Activated CD8-positive, alpha-beta T cell treated with anti-CD3 and anti-CD28 coated beads for 36 hours (primary cell): ENCODE data around the gene TJP3. TPM values are rescaled to one million over a fixed set of nuclear protein-coding genes. Genes with fewer than 3 reads are reported as not detected.

Experiments
- ATAC-seq: fragments of 200-7000 bp; cut with Tn5 transposase; one replicate; pipeline ENCODE4 v1.10.0; 2021; ENCODE audit warnings: mild to moderate bottlenecking, moderate library complexity
- CTCF ChIA-PET: fragments of 350-600 bp; sonication (Branson Sonifier 250); formaldehyde crosslinking; loops from one replicate; lab custom pipeline; 2021; ENCODE audit warnings: antibody characterized with exemption; lab: Charles Lee
- POLR2A ChIA-PET: fragments of 350-600 bp; sonication (Branson Sonifier 250); formaldehyde crosslinking; loops from one replicate; lab custom pipeline; 2021; ENCODE audit warnings: antibody characterized with exemption; lab: Charles Lee
- DNase-seq: peaks from one replicate; pipeline ENCODE4 v3.0.0-alpha.2; 2020
- H3K27ac Mint-ChIP-seq: one replicate; pipeline ENCODE4 v1.8.0; 2021; ENCODE audit warnings: mild to moderate bottlenecking, mixed read lengths
- H3K27me3 Mint-ChIP-seq: one replicate; pipeline ENCODE4 v1.8.0; 2021; ENCODE audit warnings: mixed read lengths
- H3K36me3 Mint-ChIP-seq: one replicate; pipeline ENCODE4 v1.8.0; 2021; ENCODE audit warnings: low read depth, mixed read lengths
- H3K4me1 Mint-ChIP-seq: one replicate; pipeline ENCODE4 v1.8.0; 2021; ENCODE audit warnings: low read depth, mixed read lengths
- H3K4me3 Mint-ChIP-seq: one replicate; pipeline ENCODE4 v1.8.0; 2021; ENCODE audit warnings: mild to moderate bottlenecking, moderate library complexity, mixed read lengths
- H3K9me3 Mint-ChIP-seq: one replicate; pipeline ENCODE4 v1.8.0; 2021; ENCODE audit warnings: mixed read lengths
- intact Hi-C: fragments of 100-400 bp; cut with micrococcal nuclease; formaldehyde crosslinking; loops from one replicate; pipeline ENCODE4 v1.10.0; 2022
- total RNA-seq, 2 experiments: library from RNA; stranded (reverse); gene quantifications; one replicate each; pipeline ENCODE4 v1.2.3, GENCODE V29; 2021
- TF ChIP-seq, protein P1 (sequence below): fragments of 200-600 bp; IDR thresholded peaks from one replicate; pipeline ENCODE4 v1.8.0; 2022; ENCODE audit warnings: antibody characterized with exemption, mild to moderate bottlenecking

Gene TJP3
- total RNA-seq, 2 experiments from 2014 or later = 0.69 to 2.4 TPM

DNA sequence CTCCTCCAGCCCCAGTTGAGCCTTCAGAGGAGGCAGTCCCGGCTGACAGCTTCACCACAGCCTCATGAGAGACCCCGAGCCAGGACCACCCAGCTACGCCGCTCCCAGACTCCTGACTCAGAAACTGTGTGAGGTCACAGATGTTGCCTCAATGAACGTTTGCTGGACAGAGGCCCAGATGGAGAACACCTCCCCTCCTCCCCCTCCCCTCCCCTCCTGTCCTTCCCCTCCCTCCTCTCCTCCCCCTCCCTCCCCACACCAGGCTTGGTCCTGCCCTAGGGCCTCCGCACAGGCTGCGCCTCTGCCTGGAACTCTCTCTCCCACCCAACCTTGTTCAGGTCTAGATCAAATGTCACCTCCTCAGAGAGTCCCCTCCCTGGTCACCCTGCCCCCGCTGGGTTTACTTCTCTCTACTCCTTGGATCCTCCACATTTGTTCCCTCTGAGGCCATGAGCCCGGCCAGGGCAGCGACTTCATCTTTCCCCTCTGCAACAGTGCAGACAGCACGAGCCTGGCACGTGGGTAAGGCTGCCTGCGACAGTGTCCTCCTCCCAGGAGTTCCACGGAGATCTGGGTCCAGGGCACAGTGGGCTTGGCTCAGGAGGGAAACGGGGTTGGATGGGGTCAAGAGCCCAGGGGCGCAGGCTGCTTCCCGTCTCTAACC lies 25.3 kb upstream of the TJP3 start:
- POLR2A ChIA-PET = no interaction called here
- ATAC-seq = no peak
- intact Hi-C loops = no loop called here
- Mint-ChIP-seq H3K4me1 (peaks cover 19% of the 10 kb centered on the region), H3K27ac (no peak overlapping the region), H3K9me3 (peaks cover 12% of the 10 kb centered on the region), H3K4me3 (no peak overlapping the region), H3K27me3 (no peaks in the 10 kb centered on the region), H3K36me3 (peaks cover 17% of the 10 kb centered on the region)
- DNase-seq = no peak
- TF ChIP-seq, protein P1, sequence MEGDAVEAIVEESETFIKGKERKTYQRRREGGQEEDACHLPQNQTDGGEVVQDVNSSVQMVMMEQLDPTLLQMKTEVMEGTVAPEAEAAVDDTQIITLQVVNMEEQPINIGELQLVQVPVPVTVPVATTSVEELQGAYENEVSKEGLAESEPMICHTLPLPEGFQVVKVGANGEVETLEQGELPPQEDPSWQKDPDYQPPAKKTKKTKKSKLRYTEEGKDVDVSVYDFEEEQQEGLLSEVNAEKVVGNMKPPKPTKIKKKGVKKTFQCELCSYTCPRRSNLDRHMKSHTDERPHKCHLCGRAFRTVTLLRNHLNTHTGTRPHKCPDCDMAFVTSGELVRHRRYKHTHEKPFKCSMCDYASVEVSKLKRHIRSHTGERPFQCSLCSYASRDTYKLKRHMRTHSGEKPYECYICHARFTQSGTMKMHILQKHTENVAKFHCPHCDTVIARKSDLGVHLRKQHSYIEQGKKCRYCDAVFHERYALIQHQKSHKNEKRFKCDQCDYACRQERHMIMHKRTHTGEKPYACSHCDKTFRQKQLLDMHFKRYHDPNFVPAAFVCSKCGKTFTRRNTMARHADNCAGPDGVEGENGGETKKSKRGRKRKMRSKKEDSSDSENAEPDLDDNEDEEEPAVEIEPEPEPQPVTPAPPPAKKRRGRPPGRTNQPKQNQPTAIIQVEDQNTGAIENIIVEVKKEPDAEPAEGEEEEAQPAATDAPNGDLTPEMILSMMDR = no peak
- CTCF ChIA-PET = no interaction called here

DNA sequence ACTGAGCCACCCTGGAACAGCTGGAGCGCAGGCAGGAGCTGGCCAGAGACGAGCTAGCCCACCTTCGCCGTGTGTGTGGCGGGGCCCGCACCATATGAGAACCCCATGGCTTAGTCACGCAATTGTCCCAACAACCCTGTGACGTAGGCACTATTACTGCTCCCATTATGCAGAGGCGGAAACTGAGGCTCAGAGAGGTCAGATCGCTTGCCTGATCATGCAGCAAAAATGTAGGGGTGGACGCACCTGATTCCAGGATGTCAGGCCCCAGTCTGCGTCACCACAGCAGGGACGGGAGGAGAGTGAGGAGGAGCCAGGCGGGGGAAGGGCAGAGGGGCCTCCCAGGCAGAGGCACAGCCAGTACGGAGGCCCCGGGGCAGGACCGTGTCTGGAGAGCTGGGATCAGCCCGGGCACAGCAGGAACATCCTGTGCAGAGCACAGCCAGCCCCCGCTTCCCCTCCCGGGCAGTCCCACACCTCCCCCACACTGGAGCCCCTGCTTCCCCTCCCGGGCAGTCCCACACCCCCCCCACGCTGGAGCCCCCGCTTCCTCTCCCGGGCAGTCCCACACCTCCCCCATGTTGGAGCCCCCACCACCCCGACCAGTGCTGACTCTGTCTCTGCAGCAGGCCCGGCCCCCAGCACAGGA lies 24.7 kb upstream of the TJP3 start:
- no peak overlapping the region for H3K27ac Mint-ChIP-seq
- ATAC-seq = no peak
- peaks cover 12% of the 10 kb centered on the region for H3K9me3 Mint-ChIP-seq
- TF ChIP-seq, protein P1 = no peak
- intact Hi-C loops = no loop called here
- CTCF ChIA-PET = no interaction called here
- H3K27me3 Mint-ChIP-seq = no peaks in the 10 kb centered on the region
- H3K4me3 Mint-ChIP-seq = no peak overlapping the region
- DNase-seq = no peak
- H3K36me3 Mint-ChIP-seq = peaks cover 17% of the 10 kb centered on the region
- POLR2A ChIA-PET = no interaction called here
- peaks cover 22% of the 10 kb centered on the region for H3K4me1 Mint-ChIP-seq

DNA sequence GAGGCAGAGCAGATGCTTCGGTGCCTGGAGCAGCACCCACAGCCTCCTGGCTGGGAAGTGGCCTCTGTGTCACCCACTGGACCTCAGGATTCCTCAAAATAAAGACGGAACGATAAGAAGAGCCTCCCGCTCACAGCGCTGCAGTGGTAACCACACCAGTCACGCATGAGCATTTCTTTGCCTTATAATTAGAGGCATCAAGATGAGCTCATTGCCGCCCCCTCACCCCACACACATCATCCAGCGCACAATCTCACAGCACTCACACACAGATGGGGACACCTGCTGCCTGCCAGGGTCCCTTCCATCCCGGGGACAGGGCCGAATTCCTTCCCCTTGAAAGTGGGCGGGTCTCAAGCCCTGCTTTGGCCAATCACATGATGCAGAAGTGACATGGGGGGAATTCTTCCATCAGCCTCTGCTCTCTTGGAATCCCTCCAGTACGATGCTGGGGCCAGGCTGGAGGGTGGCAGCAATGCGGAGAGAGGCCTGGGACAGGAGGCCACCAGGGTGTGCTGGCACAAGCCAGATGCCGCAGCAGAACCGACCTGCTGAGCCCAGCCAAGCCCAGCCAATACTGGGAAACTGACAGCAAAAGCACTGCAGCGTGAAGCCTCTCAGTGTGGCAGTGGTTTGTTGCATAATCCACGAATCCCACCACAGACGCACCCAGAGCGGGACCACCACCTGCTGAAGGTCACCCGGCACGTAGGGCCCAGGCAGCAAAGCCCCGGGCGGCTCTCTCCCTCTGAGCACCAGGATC lies 23.9 kb upstream of the TJP3 start:
- TF ChIP-seq, protein P1 = no peak
- intact Hi-C loops = no loop called here
- Mint-ChIP-seq H3K27ac (no peak overlapping the region), H3K27me3 (no peaks in the 10 kb centered on the region), H3K4me3 (no peak overlapping the region), H3K4me1 (peaks cover 27% of the 10 kb centered on the region), H3K36me3 (peaks cover 17% of the 10 kb centered on the region), H3K9me3 (peaks cover 12% of the 10 kb centered on the region)
- peak; percentile 4 for ATAC-seq
- peak; percentile 46 for DNase-seq
- ChIA-PET CTCF (no interaction called here), POLR2A (interaction anchor here (0.6 kb wide), 1 partner anchor 71 kb away, joined by 3 read pairs; no protein-coding TSS in a partner anchor)

DNA sequence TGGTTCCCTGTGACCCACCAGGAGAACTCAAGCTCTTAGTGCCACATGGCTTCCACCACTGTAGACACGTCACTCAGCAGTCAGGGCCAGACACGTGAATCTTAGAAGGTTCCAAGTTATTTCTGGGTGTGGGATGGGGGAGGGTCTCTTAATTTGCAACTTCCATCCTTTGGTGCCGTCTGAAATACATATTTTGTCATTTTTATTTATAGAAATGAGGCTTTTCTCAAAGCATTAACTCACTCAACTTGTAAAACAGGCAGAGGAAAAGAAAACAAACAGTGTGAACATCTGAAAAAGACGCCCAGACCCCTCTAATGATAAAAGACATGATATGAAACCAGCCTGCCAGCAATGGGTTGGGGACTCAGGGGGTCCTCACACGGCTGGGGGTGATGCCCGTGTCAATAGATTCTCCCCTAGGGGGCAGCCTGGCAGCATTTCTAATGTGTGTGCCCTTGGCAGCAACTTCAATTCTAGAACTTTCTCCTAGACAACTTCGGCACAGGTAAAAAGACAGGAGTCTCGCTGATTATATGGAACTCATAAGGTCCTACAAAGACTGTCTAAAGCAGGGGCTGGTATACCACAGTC lies 23.3 kb upstream of the TJP3 start:
- no peak for ATAC-seq
- peaks cover 32% of the 10 kb centered on the region for H3K4me1 Mint-ChIP-seq
- no peak for DNase-seq
- POLR2A ChIA-PET = no interaction called here
- TF ChIP-seq, protein P1 = no peak
- intact Hi-C loops = no loop called here
- H3K27me3 Mint-ChIP-seq = no peaks in the 10 kb centered on the region
- H3K4me3 Mint-ChIP-seq = no peak overlapping the region
- H3K27ac Mint-ChIP-seq = no peak overlapping the region
- peaks cover 21% of the 10 kb centered on the region for H3K36me3 Mint-ChIP-seq
- peaks cover 15% of the 10 kb centered on the region for H3K9me3 Mint-ChIP-seq
- CTCF ChIA-PET = no interaction called here
